Central memory CD4-positive, alpha-beta T cell (primary cell): ENCODE measurements around the gene TOX4.

Experiments used
- DNase-seq: peaks from one replicate; pipeline ENCODE4 v3.0.0; 2022

The TOX4 gene

GRCh38 chr14:21503376-21503775, 26.4 kb downstream of the TOX4 start:
- DNase-seq, result no peak

- no peak for DNase-seq
Observed at GRCh38 chr14:21505012-21505553, 28.1 kb downstream of the TOX4 start.

GRCh38 chr14:21506557-21506956, 29.6 kb downstream of the TOX4 start:
- no peak for DNase-seq

GRCh38 chr14:21509432-21510143, 32.6 kb downstream of the TOX4 start:
- DNase-seq, result no peak

DNA sequence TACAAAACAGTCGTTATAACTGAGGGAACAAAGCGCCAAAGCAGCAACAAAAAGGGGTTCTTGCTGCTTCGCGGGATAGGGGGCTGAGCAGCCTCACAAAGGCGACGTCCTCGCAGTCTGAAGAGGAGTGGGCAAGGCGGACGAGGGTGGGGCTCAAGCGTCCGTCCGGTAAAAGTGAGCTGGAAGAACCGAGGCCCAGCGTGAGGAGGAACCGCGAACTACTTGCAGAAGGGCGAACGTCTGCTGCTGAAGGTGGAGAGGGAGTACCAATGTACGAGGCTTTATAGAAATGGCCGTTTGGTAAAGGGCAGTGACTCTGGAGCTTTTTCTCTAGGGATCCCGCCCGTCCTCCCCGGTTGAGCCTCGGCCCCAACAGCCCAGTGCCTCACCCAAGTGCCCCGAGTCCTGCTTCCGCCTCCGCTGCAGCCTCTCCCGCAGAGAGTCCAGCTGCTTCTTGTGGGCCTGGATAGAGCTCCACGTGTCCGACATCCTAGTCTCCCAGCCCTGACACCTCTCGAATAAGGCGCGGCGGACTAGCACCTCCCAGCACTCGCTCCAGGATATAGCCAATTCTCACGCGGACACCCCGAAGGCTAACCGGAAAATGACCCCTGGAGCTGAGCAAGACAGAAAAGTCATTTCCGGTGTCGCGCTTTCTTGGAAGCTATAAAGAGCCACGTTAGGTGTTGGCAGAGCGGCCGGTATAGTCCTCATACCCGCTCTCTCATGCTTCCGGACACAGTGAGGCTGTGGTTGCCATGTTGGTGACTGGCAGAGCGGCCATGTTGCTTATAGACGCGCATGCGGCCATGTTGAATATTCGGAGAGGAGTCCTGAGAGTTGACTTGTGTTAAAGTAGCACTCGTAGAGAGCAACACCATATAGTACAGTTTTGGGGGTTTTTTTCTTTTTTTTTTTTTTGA, 34.0 kb downstream of the TOX4 start, which contains the start of gene METTL3:
METTL3 (minus strand) TSS at position 606 of the 923 bp plus-strand sequence; CDS start at position 489, 117 bp downstream.
- peak; percentile 93 for DNase-seq

DNA sequence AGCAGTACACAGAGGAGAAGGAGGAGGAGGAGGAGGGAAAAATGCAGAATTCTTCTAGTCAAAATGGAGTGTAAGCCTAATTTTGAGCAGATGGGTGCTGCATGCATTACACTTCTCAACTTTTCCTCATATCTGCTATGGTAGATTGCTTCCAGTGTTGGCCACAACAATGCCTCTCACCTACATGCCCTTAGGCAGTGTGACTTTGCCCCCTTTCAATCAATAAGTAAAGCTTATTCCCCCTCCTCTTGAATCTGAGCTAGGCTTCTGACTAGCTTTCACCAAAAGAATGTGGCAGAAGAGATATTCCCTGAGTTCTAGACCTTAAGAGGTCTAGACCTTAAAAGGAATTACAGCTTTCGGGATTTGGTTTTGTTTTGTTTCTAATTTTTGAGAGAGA, 37.3 kb downstream of the TOX4 start:
- DNase-seq, result no peak

- DNase-seq, result no peak
Observed at GRCh38 chr14:21518725-21519124, 41.7 kb downstream of the TOX4 start.

- no peak for DNase-seq
Observed at GRCh38 chr14:21520767-21521166, 43.8 kb downstream of the TOX4 start.

DNA sequence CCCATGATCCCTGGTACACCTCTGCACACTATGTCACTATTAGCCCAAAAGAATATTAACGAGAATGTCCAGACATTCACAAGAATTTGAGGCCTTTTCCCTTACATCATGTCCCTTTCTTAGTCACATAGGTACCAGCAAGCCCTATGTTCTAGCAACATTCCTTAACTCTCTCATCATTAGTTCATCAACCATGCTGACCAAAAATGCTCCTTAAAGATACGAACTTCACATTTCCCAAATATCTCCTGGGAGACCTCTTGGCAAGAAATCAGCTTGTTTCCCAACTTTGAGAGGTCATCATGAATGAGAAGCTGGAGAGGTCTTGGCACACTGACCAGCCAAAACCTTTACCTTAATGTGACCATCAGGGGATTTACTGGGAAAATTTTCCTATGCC, 44.5 kb downstream of the TOX4 start:
- DNase-seq, result no peak

- no peak for DNase-seq
Observed at GRCh38 chr14:21523203-21523602, 46.2 kb downstream of the TOX4 start.

DNA sequence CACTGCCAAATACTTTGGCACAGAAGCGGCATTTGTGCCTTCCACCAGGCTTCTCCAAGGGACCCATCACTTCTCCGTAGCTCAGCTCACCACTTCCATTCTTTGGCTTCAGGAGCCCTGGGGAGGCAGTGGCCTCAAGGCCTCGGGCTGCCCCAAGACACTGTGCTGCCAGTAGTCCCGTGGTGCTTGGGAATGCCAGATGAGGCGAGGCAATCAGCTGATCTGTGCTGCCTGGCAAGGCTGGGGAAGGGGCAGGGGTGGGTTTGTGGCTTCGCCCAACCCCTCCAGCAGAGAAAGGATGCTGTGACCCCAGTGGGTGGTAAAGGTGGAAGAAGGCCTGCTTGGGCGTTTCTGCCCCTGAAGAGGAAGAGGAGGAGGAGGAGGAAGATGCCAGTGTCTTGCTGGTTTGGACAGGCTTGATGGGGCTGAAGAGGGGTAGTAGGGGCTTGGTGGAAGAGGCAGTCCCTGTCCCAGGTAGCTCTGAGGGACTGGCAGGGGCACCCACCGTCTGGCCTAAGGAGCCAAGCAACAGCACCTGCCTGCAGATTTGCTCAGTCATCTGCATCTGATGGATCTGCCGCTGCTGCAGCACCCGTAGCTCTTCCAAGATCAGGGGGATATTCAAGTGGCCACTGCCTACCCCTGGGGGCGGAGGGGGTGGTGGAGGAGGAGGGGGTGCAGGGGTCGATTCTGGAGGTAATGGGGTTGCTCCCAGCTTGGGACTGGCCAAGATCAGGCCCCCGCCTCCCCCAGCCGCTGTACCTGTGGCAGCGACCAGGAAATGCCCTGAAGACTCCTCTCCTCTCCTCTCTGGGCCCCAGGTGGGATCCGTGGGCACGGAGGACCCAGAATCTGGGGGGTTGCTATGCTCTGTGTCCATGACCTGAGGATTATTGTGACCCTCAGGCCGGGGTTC, 47.8 kb downstream of the TOX4 start:
- DNase-seq, result no peak

GRCh38 chr14:21525571-21525961, 48.6 kb downstream of the TOX4 start:
- no peak for DNase-seq

DNA sequence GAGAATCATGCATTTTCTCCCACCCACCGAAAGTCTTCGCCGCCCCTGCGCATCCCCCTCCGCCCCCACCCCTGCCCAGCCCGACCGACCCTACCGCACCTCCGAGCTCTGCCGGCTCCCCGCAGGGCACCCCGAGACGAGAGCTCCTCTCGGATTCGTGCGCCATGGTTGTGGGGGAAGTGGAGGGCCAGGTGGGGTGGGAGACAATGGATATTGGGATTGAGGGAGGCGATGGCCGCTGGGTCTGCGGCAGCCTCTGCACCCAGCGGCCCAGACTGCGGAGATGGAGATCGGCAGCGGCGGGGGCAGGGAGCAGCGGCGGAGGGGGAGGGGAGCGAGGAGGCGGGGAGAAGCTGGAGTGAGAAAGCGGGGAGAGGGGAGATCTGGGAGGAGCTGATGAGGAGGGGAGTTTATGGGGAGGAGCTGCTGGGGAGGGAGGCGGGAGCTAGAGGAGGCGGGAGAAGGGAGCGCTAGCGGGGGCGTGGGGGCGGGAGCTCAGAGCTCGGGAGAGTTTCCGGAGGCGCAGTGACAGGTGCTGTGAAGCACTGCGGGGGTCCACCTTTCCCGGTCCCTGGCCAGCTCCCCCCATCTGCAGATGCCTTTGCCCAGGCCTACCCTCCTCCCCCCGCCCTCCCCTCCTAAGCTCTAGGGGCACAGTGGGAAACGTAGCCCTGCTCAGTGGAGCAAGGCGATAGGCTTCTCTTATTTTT, 49.1 kb downstream of the TOX4 start, which contains the start of gene SALL2:
SALL2 (minus strand) TSS at position 385 of the 710 bp plus-strand sequence; CDS start at position 166, 219 bp downstream.
- peak; percentile 33 for DNase-seq

DNA sequence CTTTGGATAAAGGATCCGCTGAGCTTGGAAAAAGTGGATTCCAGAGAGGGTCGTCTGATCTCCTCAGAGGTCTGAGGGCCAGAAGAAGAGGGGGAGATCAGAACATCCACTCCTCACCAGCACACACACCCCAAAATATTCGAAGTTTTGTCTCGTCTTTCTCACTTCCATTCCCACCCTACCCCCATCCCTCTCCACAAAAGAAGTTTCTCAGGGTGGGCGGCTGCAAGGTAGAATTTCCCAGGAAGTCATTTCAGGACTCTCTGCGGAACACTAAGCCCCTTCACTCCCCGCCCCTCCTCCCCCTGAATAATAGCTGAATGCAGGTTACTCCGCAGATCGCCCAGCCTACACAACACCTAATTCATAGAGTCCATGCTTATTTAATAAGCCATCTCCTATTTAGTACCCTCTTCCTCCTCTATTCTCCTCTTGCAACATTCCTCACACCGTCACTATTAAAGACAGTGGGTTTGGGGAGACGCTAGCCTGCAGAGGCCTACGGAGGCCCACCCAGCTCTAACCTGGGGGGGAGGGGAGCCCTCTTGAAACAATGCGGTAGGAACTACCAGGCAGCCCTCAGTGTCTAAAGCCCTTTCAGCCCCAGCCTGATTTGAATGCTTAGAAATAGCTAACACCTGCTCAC, 49.8 kb downstream of the TOX4 start:
- no peak for DNase-seq

DNA sequence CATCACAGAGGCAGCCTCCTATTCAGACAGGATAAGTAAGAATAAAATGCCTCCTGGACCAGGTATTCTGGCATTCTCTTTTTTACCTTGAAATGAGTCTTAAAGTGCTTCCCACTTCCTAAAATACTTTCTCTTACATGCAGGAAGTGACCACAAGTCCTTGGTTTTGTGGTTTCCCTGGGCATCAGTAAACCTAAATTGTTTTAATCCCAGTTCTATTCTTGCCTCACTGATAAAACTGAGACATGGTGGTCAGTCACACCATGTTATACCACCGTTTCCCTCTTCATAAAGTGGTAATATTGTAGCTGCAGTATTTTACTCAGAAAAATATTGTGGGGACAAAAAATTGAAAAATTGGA, 50.3 kb downstream of the TOX4 start:
- DNase-seq, result no peak

DNA sequence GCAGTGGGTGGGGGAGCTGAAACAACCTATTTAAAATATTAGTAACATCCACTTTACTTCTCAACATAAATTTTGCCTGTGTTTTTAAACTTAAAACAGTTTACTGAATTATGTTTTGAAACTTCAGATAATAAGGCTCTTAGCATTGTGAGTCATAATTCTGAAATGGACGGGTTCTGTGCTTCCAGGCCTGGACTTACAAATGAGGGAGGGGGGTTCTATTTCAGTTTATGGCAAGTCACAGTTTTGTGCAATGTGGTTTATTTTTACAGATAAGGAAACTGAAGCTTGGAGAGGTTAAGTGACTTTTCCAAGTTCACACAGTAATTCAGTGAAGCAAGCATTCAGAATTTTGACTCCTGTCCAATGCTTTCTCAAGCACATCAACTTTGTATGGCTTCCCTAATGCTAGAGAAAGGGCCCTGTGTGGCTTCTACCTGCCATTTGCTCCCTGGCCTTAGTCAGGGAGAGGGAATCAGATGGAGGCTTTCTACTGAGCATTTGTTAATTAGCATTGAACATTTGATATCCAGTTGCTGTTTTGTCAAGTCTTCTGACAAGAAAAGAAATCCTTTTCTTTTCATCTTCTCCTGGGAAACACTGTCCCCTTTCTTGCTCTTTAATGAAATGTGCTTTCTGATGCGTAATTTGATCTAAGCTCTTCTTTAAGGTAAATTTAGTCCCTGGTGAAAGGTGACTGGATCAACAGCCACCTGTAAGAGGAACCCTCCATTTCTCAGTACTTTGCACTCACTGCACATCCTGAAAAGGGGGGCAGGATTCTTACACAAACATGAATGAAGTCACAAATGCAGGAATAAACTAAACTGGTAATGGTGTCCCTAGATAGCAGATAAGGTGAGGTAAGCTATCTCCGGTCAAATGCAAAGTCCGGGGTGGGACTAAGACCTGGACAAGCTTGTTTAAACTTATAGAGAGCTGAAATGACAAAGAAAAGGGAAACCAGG, 51.7 kb downstream of the TOX4 start:
- no peak for DNase-seq

GRCh38 chr14:21529515-21529914, 52.5 kb downstream of the TOX4 start:
- DNase-seq, result no peak

DNA sequence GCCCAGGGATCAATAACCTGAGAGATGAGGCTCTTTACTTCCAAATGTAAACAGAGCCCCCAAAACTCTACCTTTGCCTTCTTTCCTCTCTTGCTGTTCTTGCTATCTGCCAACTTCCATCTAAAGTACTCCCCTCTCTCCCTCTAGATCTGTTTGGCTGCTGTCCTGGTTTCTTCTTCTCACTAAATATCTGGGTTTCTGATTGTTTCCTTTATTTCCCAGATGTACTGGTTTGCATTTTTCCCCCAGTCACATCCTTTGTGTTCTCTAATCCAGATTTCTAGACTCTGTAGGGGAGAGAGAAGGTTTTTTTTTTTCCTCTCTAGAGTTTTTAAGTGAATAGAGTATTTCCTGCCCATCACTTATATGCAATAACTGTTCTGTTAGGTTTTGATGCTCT, 56.3 kb downstream of the TOX4 start:
- no peak for DNase-seq

DNA sequence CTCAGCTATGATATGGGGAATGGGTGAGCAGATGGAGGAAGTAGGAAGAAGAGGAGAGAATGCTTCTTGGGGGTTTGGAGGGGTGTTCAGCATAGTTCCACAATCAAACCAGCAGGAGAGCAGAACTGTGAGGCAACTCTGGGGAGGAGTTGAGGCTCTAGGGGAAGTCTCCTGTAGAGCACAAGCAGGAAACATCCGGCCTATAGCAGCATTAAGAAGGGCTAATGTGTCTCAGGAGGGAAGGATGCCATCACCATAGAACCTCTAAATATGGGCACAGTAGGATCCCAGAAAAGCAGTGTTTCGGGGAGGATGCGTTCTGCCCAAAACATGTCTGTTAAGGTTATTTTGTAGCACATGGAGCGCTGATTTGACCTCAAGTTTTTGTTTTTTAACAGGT, 57.6 kb downstream of the TOX4 start:
- DNase-seq, result no peak
